Caco-2 (cell line): Measurements from ENCODE around the gene TPO. TPM values are rescaled to one million over a fixed set of nuclear protein-coding genes. Genes with fewer than 3 reads are reported as not detected.
"Not testable (repeated sequence)": the region's sequence is repeated elsewhere in the genome, so short reads cannot be mapped to it uniquely, and the experiment has no call there.

Experiments
- BruUV-seq: library from RNA; stranded (reverse); fragments of 400-500 nt; replicated peaks from 2 replicates; lab custom pipeline; 2021; lab: Mats Ljungman, UMichigan
- CTCF ChIA-PET: fragments of 300-600 bp; sonication (Branson Sonifier 250); formaldehyde crosslinking; loops from one replicate; lab custom pipeline; 2022; ENCODE audit warnings: antibody characterized with exemption; lab: Charles Lee
- POLR2A ChIA-PET: fragments of 300-600 bp; sonication (Branson Sonifier 250); formaldehyde crosslinking; loops from one replicate; lab custom pipeline; 2022; ENCODE audit warnings: antibody characterized with exemption; lab: Charles Lee
- DNase-seq, 2 experiments: peaks; one replicate each; pipeline versions ENCODE4 v3.0.0 to v3.0.0-alpha.2; 2020 to 2022
- H3K27me3 ChIP-seq: replicated peaks from 2 replicates; pipeline ENCODE4 v1.6.0; 2011; ENCODE audit warnings: low read length; ENCODE audit not compliant: control insufficient read depth, insufficient read depth
- H3K36me3 ChIP-seq: 2 replicates; pipeline ENCODE4 v1.5.1; 2011; ENCODE audit warnings: low read length; ENCODE audit not compliant: control insufficient read depth, insufficient read depth
- H3K4me1 ChIP-seq: fragments of 250-450 bp; sonication (Bioruptor Pico); 2 replicates; pipeline ENCODE4 v1.5.1; 2020; ENCODE audit warnings: mild to moderate bottlenecking
- H3K4me3 ChIP-seq: 2 replicates; pipeline ENCODE4 v1.5.1; 2011; ENCODE audit warnings: low read depth, mild to moderate bottlenecking, control low read depth, low read length
- H3K9me3 ChIP-seq: fragments of 250-450 bp; sonication (Bioruptor Pico); 2 replicates; pipeline ENCODE4 v1.5.1; 2020; ENCODE audit warnings: mild to moderate bottlenecking, moderate library complexity
- H3K27ac Mint-ChIP-seq: one replicate; pipeline ENCODE4 v1.8.0; 2022; ENCODE audit warnings: mixed read lengths; ENCODE audit not compliant: unreplicated experiment
- H3K27me3 Mint-ChIP-seq: one replicate; pipeline ENCODE4 v1.8.0; 2022; ENCODE audit warnings: mixed read lengths; ENCODE audit not compliant: insufficient read depth, unreplicated experiment
- H3K36me3 Mint-ChIP-seq: one replicate; pipeline ENCODE4 v1.8.0; 2022; ENCODE audit warnings: mild to moderate bottlenecking, mixed read lengths; ENCODE audit not compliant: insufficient read depth, unreplicated experiment
- H3K4me1 Mint-ChIP-seq: one replicate; pipeline ENCODE4 v1.8.0; 2022; ENCODE audit warnings: low read depth, mixed read lengths; ENCODE audit not compliant: unreplicated experiment
- H3K4me3 Mint-ChIP-seq: one replicate; pipeline ENCODE4 v1.8.0; 2022; ENCODE audit warnings: mild to moderate bottlenecking, moderate library complexity, mixed read lengths; ENCODE audit not compliant: unreplicated experiment
- H3K9me3 Mint-ChIP-seq: one replicate; pipeline ENCODE4 v1.8.0; 2022; ENCODE audit warnings: mixed read lengths; ENCODE audit not compliant: unreplicated experiment
- intact Hi-C: fragments of 100-400 bp; cut with micrococcal nuclease; formaldehyde crosslinking; loops from one replicate; pipeline ENCODE4 v1.10.0; 2022; ENCODE audit not compliant: unreplicated experiment
- total RNA-seq: library from RNA; stranded (reverse); gene quantifications from 2 replicates; pipeline ENCODE4 v1.2.3, GENCODE V29; 2022
- TF ChIP-seq, protein P1 (sequence below), 2 experiments: fragments of 200-600 bp in 1 of 2; IDR thresholded peaks; 1 replicate in 1 of 2; 2 replicates in 1 of 2; pipeline versions ENCODE4 v1.5.1 to v1.8.0; 2011 to 2022; ENCODE audit warnings: antibody characterized with exemption in 1 of 2, control low read depth in 1 of 2, inconsistent platforms in 1 of 2, low read depth in 1 of 2, low read length in 1 of 2, mild to moderate bottlenecking in 1 of 2, moderate library complexity in 1 of 2; ENCODE audit not compliant: insufficient read depth in 1 of 2, severe bottlenecking in 1 of 2, unreplicated experiment in 1 of 2

Gene TPO
- total RNA-seq, 1 experiment from 2014 or later, result not detected

DNA sequence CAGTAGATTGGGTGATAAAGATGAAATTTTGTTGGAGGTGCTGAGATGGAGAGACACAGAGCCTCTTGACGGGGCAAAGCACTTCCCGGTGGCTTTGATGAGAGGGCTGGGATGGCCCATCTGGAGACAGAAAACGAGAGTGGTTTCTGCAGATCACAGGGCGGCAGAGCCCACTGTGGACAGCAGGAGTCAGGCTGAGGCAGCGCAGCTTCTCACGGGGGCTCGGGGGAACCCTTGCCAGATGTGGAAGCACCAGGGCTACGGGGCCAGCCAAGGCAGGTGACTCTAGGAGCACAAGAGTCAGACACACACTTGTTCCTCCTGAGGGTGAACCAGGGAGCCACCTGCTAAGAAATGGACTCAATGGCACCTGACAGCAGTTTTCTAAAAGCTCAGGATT is 78.5 kb downstream of the TPO start:
- H3K4me3 ChIP-seq, result no peak overlapping the region
- peak in 1 of 2 experiments; percentile 22 for DNase-seq
- no peaks in the 10 kb centered on the region for H3K4me1 ChIP-seq
- no peaks in the 10 kb centered on the region for H3K36me3 ChIP-seq
- CTCF ChIA-PET, result no interaction called here
- H3K9me3 ChIP-seq, result no peaks in the 10 kb centered on the region
- POLR2A ChIA-PET, result no interaction called here
- no peaks in the 10 kb centered on the region for H3K4me1 Mint-ChIP-seq
- H3K4me3 Mint-ChIP-seq, result no peak overlapping the region
- peaks cover 28% of the 10 kb centered on the region for H3K27me3 Mint-ChIP-seq
- no peaks in the 10 kb centered on the region for H3K36me3 Mint-ChIP-seq
- no TSS peak for BruUV-seq
- intact Hi-C loops, result no loop called here
- TF ChIP-seq, protein P1, sequence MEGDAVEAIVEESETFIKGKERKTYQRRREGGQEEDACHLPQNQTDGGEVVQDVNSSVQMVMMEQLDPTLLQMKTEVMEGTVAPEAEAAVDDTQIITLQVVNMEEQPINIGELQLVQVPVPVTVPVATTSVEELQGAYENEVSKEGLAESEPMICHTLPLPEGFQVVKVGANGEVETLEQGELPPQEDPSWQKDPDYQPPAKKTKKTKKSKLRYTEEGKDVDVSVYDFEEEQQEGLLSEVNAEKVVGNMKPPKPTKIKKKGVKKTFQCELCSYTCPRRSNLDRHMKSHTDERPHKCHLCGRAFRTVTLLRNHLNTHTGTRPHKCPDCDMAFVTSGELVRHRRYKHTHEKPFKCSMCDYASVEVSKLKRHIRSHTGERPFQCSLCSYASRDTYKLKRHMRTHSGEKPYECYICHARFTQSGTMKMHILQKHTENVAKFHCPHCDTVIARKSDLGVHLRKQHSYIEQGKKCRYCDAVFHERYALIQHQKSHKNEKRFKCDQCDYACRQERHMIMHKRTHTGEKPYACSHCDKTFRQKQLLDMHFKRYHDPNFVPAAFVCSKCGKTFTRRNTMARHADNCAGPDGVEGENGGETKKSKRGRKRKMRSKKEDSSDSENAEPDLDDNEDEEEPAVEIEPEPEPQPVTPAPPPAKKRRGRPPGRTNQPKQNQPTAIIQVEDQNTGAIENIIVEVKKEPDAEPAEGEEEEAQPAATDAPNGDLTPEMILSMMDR (IDR thresholded peaks at IDR 0.05; ENCODE audit: insufficient read depth in 1 of 2, low read depth in 1 of 2, low read length in 1 of 2, severe bottlenecking in 1 of 2, unreplicated experiment in 1 of 2), result no peak
- H3K9me3 Mint-ChIP-seq, result no peaks in the 10 kb centered on the region
- no peak overlapping the region for H3K27ac Mint-ChIP-seq
- H3K27me3 ChIP-seq, result no peaks in the 10 kb centered on the region

DNA sequence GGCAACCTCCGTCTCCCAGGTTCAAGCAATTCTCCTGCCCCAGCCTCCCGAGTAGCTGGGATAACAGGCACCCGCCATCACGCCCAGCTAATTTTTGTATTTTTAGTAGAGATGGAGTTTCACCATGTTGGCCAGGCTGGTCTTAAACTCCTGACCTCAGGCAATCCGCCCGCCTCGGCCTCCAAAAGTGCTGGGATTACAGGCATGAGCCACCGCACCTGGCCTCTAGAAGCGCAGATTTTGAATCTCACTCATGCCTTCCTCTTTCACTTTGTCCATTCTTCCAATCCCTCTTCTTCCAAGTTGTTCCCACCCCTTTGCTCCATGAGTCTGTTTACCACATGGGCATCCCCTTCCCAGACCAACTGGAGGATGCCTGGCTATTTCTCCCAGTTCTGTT is 79.0 kb downstream of the TPO start:
- H3K27ac Mint-ChIP-seq, CTCF ChIA-PET: not testable (repeated sequence)

DNA sequence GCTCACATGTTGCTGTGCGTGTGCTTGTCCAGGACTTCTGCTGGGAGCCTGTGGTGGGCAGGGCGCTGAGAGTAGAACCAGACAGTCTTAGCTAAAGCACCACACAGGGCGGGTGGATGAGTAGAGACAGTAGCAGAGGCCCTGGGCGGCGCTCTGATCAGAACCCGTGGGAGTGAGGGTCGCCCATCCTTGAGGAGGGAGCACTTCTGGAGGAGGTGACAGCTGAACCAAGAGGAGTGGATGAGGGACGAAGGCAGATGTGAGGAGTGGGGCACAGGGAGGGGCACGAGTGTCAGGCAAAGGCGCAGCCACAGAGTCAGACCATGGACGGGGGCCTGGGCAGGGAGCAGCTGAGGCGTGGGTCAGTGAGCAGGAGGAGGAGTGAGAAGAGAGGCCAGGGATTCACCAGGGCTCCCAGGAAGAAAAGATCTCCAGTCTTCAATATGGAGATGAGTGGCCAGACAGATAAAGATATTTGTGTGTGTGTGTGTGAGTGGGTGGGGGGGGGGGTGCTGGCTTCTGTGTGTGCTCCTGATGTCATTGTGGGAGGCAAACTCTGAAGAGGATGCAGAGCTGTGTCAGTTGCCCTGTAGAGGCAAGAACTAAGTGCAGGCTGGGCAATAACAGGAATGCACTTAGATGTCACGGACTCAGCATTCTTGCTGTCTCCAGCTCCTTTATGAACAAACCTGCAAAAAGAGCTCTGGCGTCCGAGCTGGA is 79.6 kb downstream of the TPO start:
- ChIA-PET CTCF (no interaction called here), POLR2A (no interaction called here)
- H3K9me3 ChIP-seq, result no peaks in the 10 kb centered on the region
- Mint-ChIP-seq H3K4me1 (no peaks in the 10 kb centered on the region), H3K27me3 (peaks cover 28% of the 10 kb centered on the region), H3K27ac (no peak overlapping the region), H3K9me3 (no peaks in the 10 kb centered on the region), H3K36me3 (no peaks in the 10 kb centered on the region), H3K4me3 (no peak overlapping the region)
- peak in 1 of 2 experiments; percentile 21 for DNase-seq
- intact Hi-C loops, result no loop called here
- no peaks in the 10 kb centered on the region for H3K36me3 ChIP-seq
- TF ChIP-seq, protein P1 (IDR thresholded peaks at IDR 0.05; ENCODE audit: insufficient read depth in 1 of 2, low read depth in 1 of 2, low read length in 1 of 2, severe bottlenecking in 1 of 2, unreplicated experiment in 1 of 2), result no peak
- BruUV-seq, result no TSS peak
- no peaks in the 10 kb centered on the region for H3K27me3 ChIP-seq
- H3K4me1 ChIP-seq, result no peaks in the 10 kb centered on the region
- no peak overlapping the region for H3K4me3 ChIP-seq

More for the DNA sequence above, 79.0 kb downstream of the TPO start:
- H3K9me3 Mint-ChIP-seq, H3K4me1 ChIP-seq, H3K4me1 Mint-ChIP-seq, H3K36me3 Mint-ChIP-seq, BruUV-seq, H3K4me3 Mint-ChIP-seq, intact Hi-C loops, H3K4me3 ChIP-seq, POLR2A ChIA-PET, H3K36me3 ChIP-seq, DNase-seq, H3K27me3 ChIP-seq, H3K9me3 ChIP-seq: not testable (repeated sequence)
- peaks cover 28% of the 10 kb centered on the region for H3K27me3 Mint-ChIP-seq
